SK-N-SH (cell line): ENCODE measurements around the gene VEGFB.

Source experiments
- CHD2 ChIP-seq: fragments of 150-350 bp; IDR thresholded peaks from 2 replicates; pipeline ENCODE4 v1.6.1; 2018; ENCODE audit warnings: low read length; ENCODE audit not compliant: partially characterized antibody
- ELF1 ChIP-seq: IDR thresholded peaks from 2 replicates; pipeline ENCODE4 v1.4.0; 2012
- FOXM1 ChIP-seq: IDR thresholded peaks from 2 replicates; pipeline ENCODE4 v1.4.0; 2012; ENCODE audit warnings: low read depth, mild to moderate bottlenecking
- MAX ChIP-seq: IDR thresholded peaks from 2 replicates; pipeline ENCODE4 v1.4.0; 2012; ENCODE audit warnings: low read depth
- NRF1 ChIP-seq: IDR thresholded peaks from 2 replicates; pipeline ENCODE4 v1.6.1; 2012; ENCODE audit warnings: low read depth, mild to moderate bottlenecking, low read length
- POLR2AphosphoS5 ChIP-seq: IDR thresholded peaks from 2 replicates; pipeline ENCODE4 v1.6.1; 2012; ENCODE audit warnings: low read depth, low read length
- SMC3 ChIP-seq: IDR thresholded peaks from 2 replicates; pipeline ENCODE4 v1.6.1; 2012; ENCODE audit warnings: low read depth, low read length, improper control_type of control experiment
- USF1 ChIP-seq: IDR thresholded peaks from 2 replicates; pipeline ENCODE4 v1.4.0; 2012; ENCODE audit warnings: low read depth, borderline replicate concordance
- YY1 ChIP-seq: IDR thresholded peaks from 2 replicates; pipeline ENCODE4 v1.4.0; 2012; ENCODE audit warnings: low read depth, mild to moderate bottlenecking
- TF ChIP-seq, protein P1 (sequence below): fragments of 200-600 bp; sonication (generic); IDR thresholded peaks from 2 replicates; pipeline ENCODE4 v1.6.1; 2017; ENCODE audit warnings: antibody characterized with exemption, mild to moderate bottlenecking, moderate library complexity
- TF ChIP-seq, protein P2 (sequence below): IDR thresholded peaks from 2 replicates; pipeline ENCODE4 v1.6.1; 2012; ENCODE audit warnings: mild to moderate bottlenecking, low read depth, low read length, moderate library complexity

DNA sequence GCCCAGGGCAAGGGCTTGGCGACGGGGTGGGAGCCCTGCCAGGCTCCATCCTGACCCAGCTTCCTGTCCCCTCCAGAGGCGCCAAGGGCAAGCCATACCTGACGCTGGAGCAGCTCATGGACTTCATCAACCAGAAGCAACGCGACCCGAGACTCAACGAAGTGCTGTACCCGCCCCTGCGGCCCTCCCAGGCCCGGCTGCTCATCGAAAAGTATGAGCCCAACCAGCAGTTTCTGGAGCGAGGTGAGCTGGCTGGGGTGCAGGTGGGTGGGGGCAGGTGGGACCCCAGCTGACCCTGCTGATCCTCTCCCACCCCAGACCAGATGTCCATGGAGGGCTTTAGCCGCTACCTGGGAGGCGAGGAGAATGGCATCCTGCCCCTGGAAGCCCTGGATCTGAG lies 21.9 kb downstream of the VEGFB start:
- no peak for TF ChIP-seq POLR2AphosphoS5
- no peak for TF ChIP-seq CHD2
- TF ChIP-seq, protein P1, sequence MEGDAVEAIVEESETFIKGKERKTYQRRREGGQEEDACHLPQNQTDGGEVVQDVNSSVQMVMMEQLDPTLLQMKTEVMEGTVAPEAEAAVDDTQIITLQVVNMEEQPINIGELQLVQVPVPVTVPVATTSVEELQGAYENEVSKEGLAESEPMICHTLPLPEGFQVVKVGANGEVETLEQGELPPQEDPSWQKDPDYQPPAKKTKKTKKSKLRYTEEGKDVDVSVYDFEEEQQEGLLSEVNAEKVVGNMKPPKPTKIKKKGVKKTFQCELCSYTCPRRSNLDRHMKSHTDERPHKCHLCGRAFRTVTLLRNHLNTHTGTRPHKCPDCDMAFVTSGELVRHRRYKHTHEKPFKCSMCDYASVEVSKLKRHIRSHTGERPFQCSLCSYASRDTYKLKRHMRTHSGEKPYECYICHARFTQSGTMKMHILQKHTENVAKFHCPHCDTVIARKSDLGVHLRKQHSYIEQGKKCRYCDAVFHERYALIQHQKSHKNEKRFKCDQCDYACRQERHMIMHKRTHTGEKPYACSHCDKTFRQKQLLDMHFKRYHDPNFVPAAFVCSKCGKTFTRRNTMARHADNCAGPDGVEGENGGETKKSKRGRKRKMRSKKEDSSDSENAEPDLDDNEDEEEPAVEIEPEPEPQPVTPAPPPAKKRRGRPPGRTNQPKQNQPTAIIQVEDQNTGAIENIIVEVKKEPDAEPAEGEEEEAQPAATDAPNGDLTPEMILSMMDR, result no peak
- no peak for TF ChIP-seq SMC3
- TF ChIP-seq MAX, result no peak
- TF ChIP-seq NRF1, result no peak
- TF ChIP-seq USF1, result no peak
- TF ChIP-seq FOXM1, result no peak
- TF ChIP-seq, protein P2, sequence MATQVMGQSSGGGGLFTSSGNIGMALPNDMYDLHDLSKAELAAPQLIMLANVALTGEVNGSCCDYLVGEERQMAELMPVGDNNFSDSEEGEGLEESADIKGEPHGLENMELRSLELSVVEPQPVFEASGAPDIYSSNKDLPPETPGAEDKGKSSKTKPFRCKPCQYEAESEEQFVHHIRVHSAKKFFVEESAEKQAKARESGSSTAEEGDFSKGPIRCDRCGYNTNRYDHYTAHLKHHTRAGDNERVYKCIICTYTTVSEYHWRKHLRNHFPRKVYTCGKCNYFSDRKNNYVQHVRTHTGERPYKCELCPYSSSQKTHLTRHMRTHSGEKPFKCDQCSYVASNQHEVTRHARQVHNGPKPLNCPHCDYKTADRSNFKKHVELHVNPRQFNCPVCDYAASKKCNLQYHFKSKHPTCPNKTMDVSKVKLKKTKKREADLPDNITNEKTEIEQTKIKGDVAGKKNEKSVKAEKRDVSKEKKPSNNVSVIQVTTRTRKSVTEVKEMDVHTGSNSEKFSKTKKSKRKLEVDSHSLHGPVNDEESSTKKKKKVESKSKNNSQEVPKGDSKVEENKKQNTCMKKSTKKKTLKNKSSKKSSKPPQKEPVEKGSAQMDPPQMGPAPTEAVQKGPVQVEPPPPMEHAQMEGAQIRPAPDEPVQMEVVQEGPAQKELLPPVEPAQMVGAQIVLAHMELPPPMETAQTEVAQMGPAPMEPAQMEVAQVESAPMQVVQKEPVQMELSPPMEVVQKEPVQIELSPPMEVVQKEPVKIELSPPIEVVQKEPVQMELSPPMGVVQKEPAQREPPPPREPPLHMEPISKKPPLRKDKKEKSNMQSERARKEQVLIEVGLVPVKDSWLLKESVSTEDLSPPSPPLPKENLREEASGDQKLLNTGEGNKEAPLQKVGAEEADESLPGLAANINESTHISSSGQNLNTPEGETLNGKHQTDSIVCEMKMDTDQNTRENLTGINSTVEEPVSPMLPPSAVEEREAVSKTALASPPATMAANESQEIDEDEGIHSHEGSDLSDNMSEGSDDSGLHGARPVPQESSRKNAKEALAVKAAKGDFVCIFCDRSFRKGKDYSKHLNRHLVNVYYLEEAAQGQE, result no peak
- no peak for TF ChIP-seq ELF1
- TF ChIP-seq YY1, result no peak
